ENCODE data around the gene SLC25A13. TPM values are rescaled to one million over a fixed set of nuclear protein-coding genes. Genes with fewer than 3 reads are reported as not detected.

Gene SLC25A13
- total RNA-seq, 4 donors from 2014 or later, result 23.5 to 36.6 (median 27.5) TPM

- TF ChIP-seq CTCF (IDR thresholded peaks at IDR 0.05; ENCODE audit: low read depth), result no peak
These were observed 164.0 kb downstream of the SLC25A13 start for GRCh38 chr7:96157856-96158255.

- no peak for TF ChIP-seq CTCF (IDR thresholded peaks at IDR 0.05; ENCODE audit: low read depth)
These were observed 169.2 kb downstream of the SLC25A13 start for GRCh38 chr7:96152706-96153105.

GRCh38 chr7:96151889-96152288, 170.0 kb downstream of the SLC25A13 start:
- TF ChIP-seq CTCF (IDR thresholded peaks at IDR 0.05; ENCODE audit: low read depth), result no peak

- no peak for TF ChIP-seq CTCF (IDR thresholded peaks at IDR 0.05; ENCODE audit: low read depth)
These were observed 177.7 kb downstream of the SLC25A13 start for GRCh38 chr7:96144260-96144526.

GRCh38 chr7:96143495-96144259, 178.2 kb downstream of the SLC25A13 start:
- TF ChIP-seq CTCF (IDR thresholded peaks at IDR 0.05; ENCODE audit: low read depth), result no peak

- no peak for TF ChIP-seq CTCF (IDR thresholded peaks at IDR 0.05; ENCODE audit: low read depth)
These were observed 185.2 kb downstream of the SLC25A13 start for GRCh38 chr7:96136600-96137239.

- TF ChIP-seq CTCF (IDR thresholded peaks at IDR 0.05; ENCODE audit: low read depth), result no peak
These were observed 186.7 kb downstream of the SLC25A13 start for GRCh38 chr7:96135241-96135640.

All from subcutaneous adipose tissue (tissue), 4 donors.